Measurements from ENCODE around the gene LIN28B.
"Not testable (repeated sequence)": the region's sequence is repeated elsewhere in the genome, so short reads cannot be mapped to it uniquely, and the experiment has no call there.

LIN28B gene

DNA sequence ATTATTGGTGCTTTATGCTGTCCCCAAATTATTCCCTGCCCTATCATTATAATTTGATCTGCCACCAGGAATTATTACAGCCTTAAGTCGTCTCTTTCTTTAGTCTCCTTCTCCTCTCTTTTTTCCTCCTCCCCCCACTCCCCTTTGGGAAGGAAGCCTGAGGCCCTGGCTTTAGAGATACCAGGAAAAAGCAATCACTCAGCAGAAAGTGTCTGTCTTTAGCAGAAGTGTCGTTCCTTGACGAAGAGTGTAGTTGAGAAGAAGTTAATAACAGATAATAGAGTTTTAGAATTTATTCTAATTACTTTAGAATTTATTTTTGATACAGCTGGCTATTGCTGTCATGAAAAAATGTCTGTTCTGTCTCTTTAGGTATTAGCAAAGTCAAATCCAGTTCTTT lies 16.5 kb downstream of the LIN28B start:
- H3K4me3 ChIP-seq (ENCODE audit: low read length) = no peak overlapping the region
- TF ChIP-seq ZNF274 (IDR thresholded peaks at IDR 0.05; ENCODE audit: low read depth, low read length) = no peak

- no peak for TF ChIP-seq ZNF274 (IDR thresholded peaks at IDR 0.05; ENCODE audit: low read depth, low read length)
- H3K4me3 ChIP-seq (ENCODE audit: low read length) = no peak overlapping the region
These were observed 26.4 kb downstream of the LIN28B start for GRCh38 chr6:104983296-104983695.

DNA sequence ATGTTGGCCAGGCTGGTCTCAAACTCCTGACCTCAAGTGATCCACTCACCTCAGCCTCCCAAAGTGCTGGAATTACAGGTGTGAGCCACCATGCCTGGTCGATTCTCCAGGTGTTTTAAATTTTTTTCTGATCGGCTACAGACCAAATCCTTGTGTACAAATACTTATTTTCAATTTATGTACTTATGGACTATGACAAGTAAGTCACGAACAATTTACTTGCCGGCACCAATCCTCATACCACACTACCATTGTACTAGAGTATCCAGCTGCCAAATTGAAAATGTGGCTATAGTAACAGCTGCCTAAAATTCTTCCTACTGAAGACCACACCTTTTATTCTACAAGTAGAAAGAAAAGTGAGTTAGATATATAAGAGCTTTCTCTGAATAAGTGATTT lies 26.9 kb downstream of the LIN28B start:
- H3K4me3 ChIP-seq (ENCODE audit: low read length) = no peak overlapping the region
- TF ChIP-seq ZNF274 (IDR thresholded peaks at IDR 0.05; ENCODE audit: low read depth, low read length) = no peak

DNA sequence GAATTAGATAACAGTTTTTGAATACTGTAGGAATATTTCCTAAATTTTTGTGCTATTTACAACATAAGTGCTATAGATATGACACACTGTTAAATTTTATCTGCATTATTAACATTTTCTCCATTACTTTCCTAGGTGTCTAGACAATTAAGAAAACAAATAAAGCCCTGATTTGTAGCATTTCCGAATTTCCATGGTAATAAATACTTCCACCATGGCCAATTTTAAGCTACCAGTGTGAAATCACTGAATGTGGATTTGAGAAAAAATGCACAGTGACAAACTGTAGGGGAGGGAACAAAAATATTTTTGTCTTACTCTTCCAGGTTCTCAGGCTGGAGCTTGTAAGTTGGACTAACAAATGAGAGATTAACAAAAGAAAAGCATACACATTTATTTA lies 27.9 kb downstream of the LIN28B start:
- H3K4me3 ChIP-seq (ENCODE audit: low read length) = no peak overlapping the region
- TF ChIP-seq ZNF274 (IDR thresholded peaks at IDR 0.05; ENCODE audit: low read depth, low read length) = no peak

GRCh38 chr6:104985875-104986274 lies 29.0 kb downstream of the LIN28B start:
- H3K4me3 ChIP-seq (ENCODE audit: low read length) = not testable (repeated sequence)

DNA sequence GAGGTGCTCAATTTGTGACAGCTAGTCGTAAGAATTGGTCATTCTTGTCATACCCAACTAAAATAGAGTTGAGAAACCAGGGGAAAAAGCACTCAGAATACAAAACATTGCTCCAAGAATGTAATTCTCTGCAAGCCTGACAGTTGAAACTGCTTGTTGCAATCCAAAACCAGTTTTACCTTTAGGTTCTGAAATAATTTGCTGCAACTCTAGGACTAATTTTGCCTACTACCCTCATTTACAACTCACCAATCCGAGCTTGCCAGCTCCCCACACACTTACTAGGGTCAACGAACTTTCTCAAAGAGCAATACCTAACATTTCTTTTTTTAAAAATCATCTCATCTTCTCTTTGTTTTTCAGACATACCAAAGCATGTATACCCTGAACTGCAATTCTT lies 29.7 kb downstream of the LIN28B start:
- H3K4me3 ChIP-seq (ENCODE audit: low read length) = no peak overlapping the region
- no peak for TF ChIP-seq ZNF274 (IDR thresholded peaks at IDR 0.05; ENCODE audit: low read depth, low read length)

GRCh38 chr6:104987218-104987617 lies 30.3 kb downstream of the LIN28B start:
- no peak for TF ChIP-seq ZNF274 (IDR thresholded peaks at IDR 0.05; ENCODE audit: low read depth, low read length)
- no peak overlapping the region for H3K4me3 ChIP-seq (ENCODE audit: low read length)

DNA sequence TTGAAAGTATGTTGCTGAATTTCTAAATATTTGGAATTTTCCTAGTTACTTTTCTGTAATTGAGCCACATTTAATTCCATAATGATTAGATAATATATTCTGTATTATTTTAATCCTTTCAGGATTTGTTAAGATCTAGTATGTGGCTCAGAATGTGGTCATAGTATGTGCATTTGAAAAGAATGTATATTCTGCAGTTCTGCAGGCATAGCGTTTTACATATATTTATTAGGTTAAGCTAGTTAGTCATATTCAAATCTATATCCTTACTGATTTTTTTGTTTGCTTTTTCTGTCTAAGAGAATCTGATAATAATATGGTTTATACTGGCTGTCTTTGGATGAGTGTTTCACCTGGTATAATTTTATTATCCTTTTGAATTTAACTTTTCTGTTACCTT lies 33.2 kb downstream of the LIN28B start:
- TF ChIP-seq ZNF274 (IDR thresholded peaks at IDR 0.05; ENCODE audit: low read depth, low read length) = no peak
- H3K4me3 ChIP-seq (ENCODE audit: low read length) = no peak overlapping the region

DNA sequence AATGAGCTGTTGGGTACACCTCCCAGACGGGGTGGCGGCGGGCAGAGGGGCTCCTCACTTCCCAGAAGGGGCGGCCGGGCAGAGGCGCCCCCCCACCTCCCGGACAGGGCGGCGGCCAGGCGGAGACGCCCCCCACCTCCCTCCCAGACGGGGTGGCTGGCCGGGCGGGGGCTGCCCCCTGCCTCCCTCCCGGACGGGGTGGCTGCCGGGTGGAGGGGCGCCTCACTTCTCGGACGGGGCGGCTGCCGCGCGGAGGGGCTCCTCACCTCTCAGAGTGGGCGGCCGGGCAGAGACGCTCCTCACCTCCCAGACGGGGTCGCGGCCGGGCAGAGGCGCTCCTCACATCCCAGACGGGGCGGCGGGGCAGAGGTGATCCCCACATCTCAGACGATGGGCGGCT lies 34.2 kb downstream of the LIN28B start:
- not testable (repeated sequence) for H3K4me3 ChIP-seq (ENCODE audit: low read length)

DNA sequence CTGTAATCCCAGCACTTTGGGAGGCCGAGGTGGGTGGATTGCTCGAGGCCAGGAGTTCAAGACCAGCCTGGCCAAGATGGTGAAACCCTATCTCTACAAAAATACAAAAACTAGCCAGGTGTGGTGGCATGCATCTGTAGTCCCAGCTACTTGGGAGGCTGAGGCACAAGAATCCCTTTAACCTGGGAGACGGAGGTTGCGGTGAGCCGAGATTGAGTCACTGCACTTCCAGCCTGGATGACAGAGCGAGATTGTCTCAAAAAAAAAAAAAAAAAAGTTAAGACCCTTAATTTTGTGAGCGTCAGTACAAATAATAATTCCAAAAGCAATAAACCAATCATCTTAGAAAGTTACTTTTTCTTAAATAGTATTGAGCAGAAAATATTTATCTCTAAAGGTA lies 36.7 kb downstream of the LIN28B start:
- H3K4me3 ChIP-seq (ENCODE audit: low read length) = not testable (repeated sequence)

DNA sequence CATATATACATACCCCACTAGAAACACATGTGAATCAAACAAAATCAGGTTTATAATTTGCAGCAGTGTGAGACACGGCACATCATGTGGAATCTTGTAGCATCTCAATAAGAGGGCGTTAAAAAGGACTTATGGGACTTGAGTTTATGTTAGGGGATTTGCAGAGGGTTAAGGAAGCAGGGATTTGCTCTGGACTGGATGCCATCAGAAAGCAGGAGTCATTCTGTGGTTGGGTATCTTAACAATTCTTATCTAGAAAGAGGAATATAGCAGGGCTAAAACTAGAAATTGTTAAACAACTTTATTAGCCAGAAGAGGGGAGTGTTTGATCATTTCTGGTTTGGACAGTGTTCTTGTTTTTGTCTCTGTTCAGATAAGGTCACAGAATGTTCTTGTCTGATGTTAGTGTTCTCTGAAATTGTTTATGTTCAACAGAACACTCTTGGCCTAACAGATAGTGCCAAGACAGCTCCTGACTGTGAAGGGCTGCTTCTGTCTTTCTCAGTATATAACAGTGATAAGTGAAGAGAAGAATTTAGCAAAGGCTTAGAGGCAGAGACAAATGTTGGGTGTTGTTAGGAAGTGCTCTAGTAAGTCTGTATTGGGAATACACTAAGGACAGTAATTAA lies 39.2 kb downstream of the LIN28B start:
- TF ChIP-seq ZNF274 (IDR thresholded peaks at IDR 0.05; ENCODE audit: low read depth, low read length) = no peak
- no peak overlapping the region for H3K4me3 ChIP-seq (ENCODE audit: low read length)

GRCh38 chr6:105001063-105001462 lies 44.2 kb downstream of the LIN28B start:
- no peak overlapping the region for H3K4me3 ChIP-seq (ENCODE audit: low read length)
- TF ChIP-seq ZNF274 (IDR thresholded peaks at IDR 0.05; ENCODE audit: low read depth, low read length) = no peak

GRCh38 chr6:105001906-105002305 lies 45.0 kb downstream of the LIN28B start:
- no peak overlapping the region for H3K4me3 ChIP-seq (ENCODE audit: low read length)
- no peak for TF ChIP-seq ZNF274 (IDR thresholded peaks at IDR 0.05; ENCODE audit: low read depth, low read length)

DNA sequence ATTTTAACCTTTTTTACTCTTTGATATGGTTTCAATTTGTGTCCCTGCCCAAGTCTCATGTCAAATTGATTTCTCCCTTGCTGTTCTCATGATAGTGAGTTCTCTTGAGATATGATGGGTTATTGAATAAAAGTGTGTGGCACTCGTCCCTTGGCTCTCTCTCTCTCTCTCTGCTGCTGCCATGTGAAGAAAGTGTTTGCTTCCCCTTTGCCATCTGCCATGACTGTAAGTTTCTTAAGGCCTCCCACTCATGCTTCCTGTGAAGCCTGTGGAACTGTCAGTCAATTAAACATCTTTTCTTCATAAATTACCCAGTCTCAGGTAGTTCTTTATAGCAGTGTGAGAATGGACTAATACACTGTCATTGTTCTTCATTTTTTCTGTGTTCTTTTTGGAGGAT lies 48.5 kb downstream of the LIN28B start:
- TF ChIP-seq ZNF274 (IDR thresholded peaks at IDR 0.05; ENCODE audit: low read depth, low read length) = no peak
- H3K4me3 ChIP-seq (ENCODE audit: low read length) = no peak overlapping the region

- H3K4me3 ChIP-seq (ENCODE audit: low read length) = not testable (repeated sequence)
These were observed 56.6 kb downstream of the LIN28B start for GRCh38 chr6:105013459-105013858.

GRCh38 chr6:105014448-105014847 lies 57.5 kb downstream of the LIN28B start:
- no peak overlapping the region for H3K4me3 ChIP-seq (ENCODE audit: low read length)
- no peak for TF ChIP-seq ZNF274 (IDR thresholded peaks at IDR 0.05; ENCODE audit: low read depth, low read length)

DNA sequence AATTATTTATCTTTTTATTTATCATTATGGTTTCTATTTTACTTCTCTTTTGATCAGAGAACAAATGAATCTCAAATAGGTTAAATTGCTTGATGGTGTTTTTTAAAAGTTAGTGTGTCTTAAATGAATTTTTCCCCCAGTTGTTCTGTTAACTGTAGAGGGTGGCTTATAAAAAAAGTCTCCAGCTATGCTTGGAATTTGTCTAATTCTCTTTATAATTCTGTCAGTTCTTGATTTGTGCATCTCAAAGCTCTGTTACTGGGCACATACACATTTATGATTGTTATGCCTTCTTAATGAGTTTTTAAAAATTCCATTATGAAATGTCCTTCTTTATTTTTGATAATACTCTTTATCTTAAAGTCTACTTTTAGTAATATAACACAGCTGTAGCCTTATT lies 58.0 kb downstream of the LIN28B start:
- no peak for TF ChIP-seq ZNF274 (IDR thresholded peaks at IDR 0.05; ENCODE audit: low read depth, low read length)
- H3K4me3 ChIP-seq (ENCODE audit: low read length) = no peak overlapping the region
